ENCODE results near the gene LRP1B.

Gene LRP1B

GRCh38 chr2:141928476-141928875 lies 202.3 kb downstream of the LRP1B start:
- TF ChIP-seq FOXM1 (IDR thresholded peaks at IDR 0.05; ENCODE audit: borderline replicate concordance, low read depth) (no peak), NFIC (IDR thresholded peaks at IDR 0.05) (no peak), RAD21 (IDR thresholded peaks at IDR 0.05; ENCODE audit: low read depth) (no peak), EP300 (IDR thresholded peaks at IDR 0.05; ENCODE audit: borderline replicate concordance) (no peak), CEBPB (IDR thresholded peaks at IDR 0.05) (no peak), YY1 (IDR thresholded peaks at IDR 0.05; ENCODE audit: low read depth) (no peak), TEAD4 (IDR thresholded peaks at IDR 0.05) (no peak), REST (IDR thresholded peaks at IDR 0.05; ENCODE audit: low read depth) (no peak), TAF1 (IDR thresholded peaks at IDR 0.05; ENCODE audit: low read depth) (no peak), MAX (IDR thresholded peaks at IDR 0.05) (no peak), ZBTB7A (IDR thresholded peaks at IDR 0.05; ENCODE audit: low read depth) (no peak), USF1 (IDR thresholded peaks at IDR 0.05) (no peak)

GRCh38 chr2:141927536-141927935 lies 203.3 kb downstream of the LRP1B start:
- no peak for TF ChIP-seq TEAD4 (IDR thresholded peaks at IDR 0.05)
- TF ChIP-seq YY1 (IDR thresholded peaks at IDR 0.05; ENCODE audit: low read depth): no peak
- TF ChIP-seq NFIC (IDR thresholded peaks at IDR 0.05): no peak
- no peak for TF ChIP-seq CREB1 (IDR thresholded peaks at IDR 0.05; ENCODE audit: low read depth)
- no peak for TF ChIP-seq USF1 (IDR thresholded peaks at IDR 0.05)
- no peak for TF ChIP-seq ZBTB7A (IDR thresholded peaks at IDR 0.05; ENCODE audit: low read depth)
- TF ChIP-seq FOXM1 (IDR thresholded peaks at IDR 0.05; ENCODE audit: borderline replicate concordance, low read depth): no peak
- TF ChIP-seq TAF1 (IDR thresholded peaks at IDR 0.05; ENCODE audit: low read depth): no peak
- TF ChIP-seq RAD21 (IDR thresholded peaks at IDR 0.05; ENCODE audit: low read depth): no peak
- TF ChIP-seq TCF12 (IDR thresholded peaks at IDR 0.05; ENCODE audit: low read depth): no peak
- TF ChIP-seq REST (IDR thresholded peaks at IDR 0.05; ENCODE audit: low read depth): no peak
- no peak for TF ChIP-seq EP300 (IDR thresholded peaks at IDR 0.05; ENCODE audit: borderline replicate concordance)
- no peak for TF ChIP-seq CEBPB (IDR thresholded peaks at IDR 0.05)
- no peak for TF ChIP-seq EGR1 (IDR thresholded peaks at IDR 0.05)
- TF ChIP-seq MAX (IDR thresholded peaks at IDR 0.05): no peak

GRCh38 chr2:141925511-141925910 lies 205.3 kb downstream of the LRP1B start:
- TF ChIP-seq USF1 (IDR thresholded peaks at IDR 0.05) (no peak), TAF1 (IDR thresholded peaks at IDR 0.05; ENCODE audit: low read depth) (no peak), TCF12 (IDR thresholded peaks at IDR 0.05; ENCODE audit: low read depth) (no peak), REST (IDR thresholded peaks at IDR 0.05; ENCODE audit: low read depth) (no peak), EGR1 (IDR thresholded peaks at IDR 0.05) (no peak), CEBPB (IDR thresholded peaks at IDR 0.05) (no peak), YY1 (IDR thresholded peaks at IDR 0.05; ENCODE audit: low read depth) (no peak), RAD21 (IDR thresholded peaks at IDR 0.05; ENCODE audit: low read depth) (no peak), TEAD4 (IDR thresholded peaks at IDR 0.05) (no peak), ZBTB7A (IDR thresholded peaks at IDR 0.05; ENCODE audit: low read depth) (no peak), EP300 (IDR thresholded peaks at IDR 0.05; ENCODE audit: borderline replicate concordance) (no peak), MAX (IDR thresholded peaks at IDR 0.05) (no peak), FOXM1 (IDR thresholded peaks at IDR 0.05; ENCODE audit: borderline replicate concordance, low read depth) (no peak), CREB1 (IDR thresholded peaks at IDR 0.05; ENCODE audit: low read depth) (no peak), NFIC (IDR thresholded peaks at IDR 0.05) (no peak)

- TF ChIP-seq TAF1 (IDR thresholded peaks at IDR 0.05; ENCODE audit: low read depth) (no peak), EP300 (IDR thresholded peaks at IDR 0.05; ENCODE audit: borderline replicate concordance) (no peak), REST (IDR thresholded peaks at IDR 0.05; ENCODE audit: low read depth) (no peak)
Measured at GRCh38 chr2:141923657-141924056, 207.2 kb downstream of the LRP1B start.

All from Ishikawa (cell line).